NCI-H69 (cell line): ENCODE measurements around the gene SMARCD1.
A peak's percentile ranks its signal among the peaks of the same experiment; 100 is the strongest.

Source experiments
- DNase-seq: peaks from one replicate; lab custom pipeline; 2025; lab: John Stamatoyannopoulos, UW

Gene SMARCD1

DNA sequence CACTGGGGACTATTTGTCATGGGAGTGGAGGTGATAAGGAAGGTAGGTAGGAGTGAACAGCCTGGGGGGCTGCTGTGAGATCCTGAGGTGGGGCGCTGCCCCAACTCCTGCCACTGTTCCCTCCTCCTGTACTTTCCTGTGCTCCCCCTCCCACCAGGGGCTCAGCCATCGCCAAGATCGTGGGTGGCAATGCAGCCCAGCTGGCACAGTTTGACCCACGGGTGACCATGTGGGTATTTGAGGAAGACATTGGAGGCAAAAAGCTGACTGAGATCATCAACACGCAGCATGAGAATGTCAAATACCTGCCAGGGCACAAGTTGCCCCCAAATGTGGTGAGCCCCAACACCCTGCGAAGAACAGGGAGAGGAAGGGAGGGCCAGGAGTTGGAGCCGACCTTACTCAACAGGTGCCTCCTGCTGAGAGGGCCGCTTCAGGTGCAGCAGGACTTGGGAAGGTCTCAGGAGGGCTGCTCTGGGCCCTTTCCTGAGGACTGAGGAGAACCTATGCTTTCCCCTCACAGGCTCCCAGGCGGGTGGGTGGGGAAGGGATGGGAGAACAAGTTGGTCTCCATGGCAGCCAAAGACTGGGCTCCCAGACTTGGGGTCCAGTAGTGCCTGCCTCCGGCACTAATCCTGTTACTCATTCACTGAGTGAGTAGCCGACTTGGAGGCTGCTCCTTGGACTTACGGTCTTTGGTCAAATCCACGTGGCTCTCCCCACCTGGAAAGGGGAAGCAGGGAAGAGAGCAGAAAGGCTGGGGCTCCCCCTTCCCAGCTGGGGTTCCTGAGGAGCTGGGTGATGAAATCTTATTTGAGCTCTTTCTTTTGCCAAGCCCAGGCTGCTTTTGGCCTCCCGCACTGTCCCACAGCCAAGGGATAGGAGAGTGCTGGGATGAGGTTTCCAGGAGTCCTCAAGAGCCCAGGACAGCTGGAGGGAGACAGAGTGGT, 19.6 kb downstream of the SMARCD1 start:
- DNase-seq = no peak

DNA sequence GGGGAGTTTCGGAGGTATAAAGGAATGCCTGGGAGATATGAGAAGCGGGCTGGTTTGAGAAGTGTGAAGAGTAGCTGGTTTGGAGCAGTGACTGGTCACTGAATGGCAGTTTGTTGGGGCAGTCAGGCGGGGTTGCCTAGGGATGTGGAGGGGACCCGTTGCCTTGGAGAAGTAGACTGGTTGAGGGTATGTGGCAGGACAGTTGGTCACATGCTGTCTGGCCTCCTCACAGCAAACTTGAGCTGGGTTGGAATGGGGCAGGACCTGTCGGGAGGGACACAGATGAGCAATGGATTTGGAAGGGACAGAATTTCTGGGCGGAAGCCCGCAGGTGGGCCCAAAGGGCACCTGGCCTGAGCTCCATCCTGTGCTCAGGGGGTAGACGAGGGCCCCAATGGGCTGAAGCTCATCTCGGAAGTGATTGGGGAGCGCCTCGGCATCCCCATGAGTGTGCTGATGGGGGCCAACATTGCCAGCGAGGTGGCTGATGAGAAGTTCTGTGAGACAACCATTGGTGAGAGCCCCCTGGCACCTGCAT, 20.8 kb downstream of the SMARCD1 start:
- DNase-seq = no peak

DNA sequence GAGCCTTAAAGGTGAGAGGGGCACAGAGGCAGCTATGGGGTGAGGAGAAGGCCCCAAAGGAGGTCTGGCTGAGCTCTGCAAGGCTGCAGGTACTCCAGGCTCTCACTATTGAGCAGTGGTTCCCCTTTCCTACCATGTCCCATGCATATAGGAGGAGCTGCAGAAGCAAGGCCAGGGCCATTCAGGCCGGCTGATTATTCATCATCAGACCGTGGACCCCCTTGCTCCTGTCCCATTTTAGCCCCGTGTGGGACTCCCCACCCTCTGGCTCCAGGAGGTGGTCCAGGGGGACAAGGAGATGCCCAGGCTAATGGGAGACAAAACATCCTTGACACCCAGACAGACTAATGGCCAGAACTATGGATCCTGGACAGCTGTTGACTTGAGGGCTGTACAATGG, 21.8 kb downstream of the SMARCD1 start:
- no peak for DNase-seq

DNA sequence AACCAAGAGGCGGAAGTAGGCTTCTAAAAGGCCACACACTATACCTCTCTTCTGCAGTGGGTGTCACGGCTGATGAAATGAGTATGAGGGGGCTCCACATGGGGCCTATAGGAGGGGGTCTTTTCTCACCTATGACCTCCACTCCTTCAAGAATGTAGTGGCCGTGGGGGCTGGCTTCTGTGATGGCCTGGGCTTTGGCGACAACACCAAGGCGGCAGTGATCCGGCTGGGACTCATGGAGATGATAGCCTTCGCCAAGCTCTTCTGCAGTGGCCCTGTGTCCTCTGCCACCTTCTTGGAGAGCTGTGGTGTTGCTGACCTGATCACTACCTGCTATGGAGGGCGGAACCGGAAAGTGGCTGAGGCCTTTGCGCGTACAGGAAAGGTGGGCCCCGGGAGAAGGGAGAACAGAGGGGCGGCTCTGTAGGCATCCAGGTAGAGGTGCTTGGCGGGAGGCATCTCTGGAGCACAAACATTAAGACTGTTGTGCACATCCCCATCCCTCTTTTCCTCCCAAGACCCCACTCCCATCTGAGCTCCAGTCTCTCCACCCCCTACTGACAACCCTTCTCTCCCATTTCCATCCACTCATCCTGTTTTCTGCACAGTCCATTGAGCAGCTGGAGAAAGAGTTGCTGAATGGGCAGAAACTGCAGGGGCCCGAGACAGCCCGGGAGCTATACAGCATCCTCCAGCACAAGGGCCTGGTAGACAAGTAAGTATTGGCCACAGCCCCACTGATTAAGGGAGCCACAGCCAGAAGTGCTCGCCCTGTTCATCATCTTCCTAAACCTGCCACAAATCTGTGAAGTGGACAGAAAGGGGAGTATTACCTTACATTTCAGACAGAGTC, 22.5 kb downstream of the SMARCD1 start:
- no peak for DNase-seq

DNA sequence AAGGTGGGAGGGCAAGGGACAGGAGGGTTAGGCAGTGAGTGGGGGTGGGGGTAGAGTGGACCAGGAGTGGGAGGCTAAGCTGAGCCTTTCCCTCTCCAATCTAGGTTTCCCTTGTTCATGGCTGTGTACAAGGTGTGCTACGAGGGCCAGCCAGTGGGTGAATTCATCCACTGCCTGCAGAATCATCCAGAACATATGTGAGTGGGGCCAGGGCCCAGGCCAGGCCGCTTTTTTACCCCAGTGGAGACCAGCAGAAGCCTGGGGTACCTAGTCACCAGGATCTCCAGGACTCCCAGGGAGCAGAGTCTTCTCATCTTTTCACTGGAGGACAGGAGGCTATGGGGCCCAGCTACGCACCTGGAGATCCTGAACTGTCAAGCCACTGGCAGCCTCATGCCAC, 24.2 kb downstream of the SMARCD1 start:
- DNase-seq = no peak

DNA sequence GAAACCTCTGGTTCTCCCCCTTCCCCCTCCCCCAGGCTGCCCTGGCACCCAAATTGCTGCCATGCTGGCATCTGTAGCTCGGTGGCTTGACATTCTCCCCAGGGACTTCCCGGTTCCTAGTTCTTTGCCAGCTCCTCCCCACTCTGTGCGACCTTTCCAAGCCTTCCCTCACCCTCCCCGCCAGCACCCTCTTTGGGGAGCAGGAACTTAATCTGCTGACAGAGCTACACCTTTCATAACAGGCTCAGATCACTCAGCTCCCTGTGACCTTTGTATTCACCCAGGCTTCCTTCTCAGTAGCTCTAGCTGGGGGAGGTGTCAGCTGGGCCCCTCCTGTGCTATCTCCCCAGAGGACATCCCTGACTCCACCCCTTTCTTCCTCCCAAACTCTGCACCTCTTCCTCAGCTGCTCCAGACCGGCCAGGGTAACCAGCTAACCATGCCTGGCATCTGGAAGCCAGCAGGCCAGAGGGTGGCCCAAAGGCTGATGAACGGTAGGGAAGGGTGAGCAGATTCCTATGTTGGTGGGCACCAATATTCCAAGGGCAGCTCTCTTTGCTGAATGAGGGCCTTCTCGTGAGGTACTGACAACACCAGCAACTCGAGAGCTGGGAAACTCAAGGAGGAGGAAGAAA, 25.1 kb downstream of the SMARCD1 start:
- DNase-seq = peak; percentile 25

DNA sequence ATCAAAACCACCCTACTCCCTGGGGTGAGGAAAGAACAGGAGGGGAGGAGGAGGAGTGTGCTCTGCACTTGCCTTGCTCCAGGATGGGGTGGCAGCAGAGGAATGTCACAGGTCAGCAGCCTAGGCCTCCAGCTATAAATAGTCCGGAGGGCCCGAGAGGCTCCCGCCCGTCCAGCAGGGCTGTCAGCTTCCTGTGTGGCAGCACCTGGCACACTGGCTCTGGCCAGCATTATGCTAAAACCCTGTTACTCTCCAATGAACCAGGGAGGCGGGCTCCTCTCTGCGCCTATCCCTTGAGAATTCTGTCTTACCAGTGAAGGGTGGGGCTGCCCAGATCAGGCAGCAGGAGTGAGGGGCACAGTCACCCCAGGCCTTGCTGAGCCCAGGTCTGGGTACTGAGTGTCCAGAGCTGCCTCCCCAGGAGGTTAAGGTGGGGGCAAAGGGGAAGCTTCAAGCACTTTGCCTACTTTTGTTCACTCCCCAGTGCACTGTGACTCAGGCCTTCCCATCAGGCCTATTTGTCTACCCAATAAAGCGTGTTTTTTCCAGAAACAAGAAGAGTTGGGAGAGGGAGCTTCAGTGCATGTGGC, 25.7 kb downstream of the SMARCD1 start:
- DNase-seq = peak; percentile 60

DNA sequence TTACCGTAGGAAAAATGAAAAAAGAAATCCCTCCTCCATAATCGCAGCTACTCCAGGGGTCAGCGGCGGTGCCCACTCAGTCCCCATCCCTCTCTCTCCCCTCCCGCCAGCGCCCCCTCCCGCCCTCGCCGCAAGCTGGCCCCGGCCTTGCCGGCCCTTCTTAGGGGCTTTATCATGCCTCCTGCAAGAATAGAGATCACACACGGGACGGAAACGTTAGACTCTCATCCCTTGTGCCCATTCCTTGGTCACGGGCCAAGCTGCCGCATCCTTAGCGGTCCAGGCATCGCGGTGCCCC, 26.2 kb downstream of the SMARCD1 start:
- no peak for DNase-seq

DNA sequence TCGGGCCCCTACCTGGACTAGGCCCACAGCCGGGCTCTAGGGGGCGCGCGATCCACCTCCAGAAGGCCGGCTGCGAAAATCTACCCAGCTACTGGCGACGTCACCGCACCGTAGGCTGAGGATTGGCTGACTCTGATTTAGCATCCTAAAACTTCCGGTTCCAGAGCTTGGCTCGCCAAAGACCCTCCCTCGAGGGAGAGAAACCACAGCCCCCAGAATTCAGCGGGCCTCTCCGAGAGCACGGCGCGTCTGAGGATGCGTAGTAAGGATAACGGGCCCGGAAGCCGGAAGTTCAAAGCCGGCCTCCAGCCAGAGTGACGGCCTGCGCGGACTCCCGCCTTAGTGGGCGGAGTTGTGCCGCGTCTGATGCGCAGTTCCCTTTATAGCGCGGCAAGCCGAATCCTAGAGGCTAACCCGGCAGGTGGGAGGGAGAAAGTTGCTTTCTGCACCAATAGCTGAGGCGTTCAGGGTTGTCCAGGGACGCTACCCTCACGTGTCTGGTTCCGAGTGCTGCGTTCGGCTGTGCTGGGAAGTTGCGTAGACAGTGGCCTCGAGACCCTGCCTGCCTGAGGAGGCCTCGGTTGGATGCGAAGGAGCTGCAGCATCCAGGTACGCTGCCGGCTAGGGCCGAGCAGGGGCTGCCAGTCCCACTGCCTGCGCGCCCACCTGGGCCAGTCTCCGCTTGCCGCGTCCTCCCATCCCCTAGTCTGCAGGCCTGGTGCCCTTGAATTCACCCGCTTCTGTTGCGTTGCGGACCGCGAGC, 26.7 kb downstream of the SMARCD1 start, which contains the start of gene COX14:
Gene COX14 (plus strand): TSS at position 544 of the 763 bp plus-strand sequence. CDS start 7,808 bp downstream, outside the sequence.
- peak; percentile 100 for DNase-seq

DNA sequence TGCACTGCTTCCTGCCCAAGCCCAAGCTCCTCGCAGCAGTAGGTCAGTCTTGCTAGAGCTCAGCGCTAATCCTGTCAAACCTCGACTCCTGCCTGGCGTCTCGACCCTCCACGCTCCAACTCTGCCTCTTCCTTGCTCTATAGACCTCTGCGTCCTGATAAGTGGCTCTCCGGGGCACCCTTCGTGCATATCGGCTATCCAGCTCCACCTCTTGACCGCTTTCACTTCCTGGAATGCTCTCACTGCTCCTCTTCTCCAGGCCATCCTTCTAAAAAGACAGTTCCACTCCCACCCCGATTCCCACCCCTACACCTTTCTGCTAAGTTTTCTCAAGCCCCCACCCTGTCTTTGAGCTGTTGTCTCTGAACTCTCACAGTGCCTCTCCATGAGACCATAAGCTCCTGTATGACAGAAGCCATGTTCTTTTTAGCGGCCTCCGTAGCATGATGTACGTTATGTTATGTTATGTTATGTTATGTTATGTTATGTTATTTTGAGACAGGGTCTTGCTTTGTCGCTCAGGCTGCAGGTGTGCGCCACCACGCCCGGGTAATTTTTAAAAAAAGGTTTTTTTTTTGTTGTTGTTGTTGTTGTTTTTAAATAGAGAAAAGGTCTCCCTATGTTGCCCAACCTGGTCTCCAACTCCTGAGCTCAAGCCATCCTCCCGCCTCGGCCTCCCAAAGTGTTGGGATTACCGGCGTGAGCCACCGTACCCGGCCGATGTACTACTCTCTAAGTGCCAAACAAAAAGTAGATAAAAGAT, 27.5 kb downstream of the SMARCD1 start:
- peak; percentile 85 for DNase-seq

DNA sequence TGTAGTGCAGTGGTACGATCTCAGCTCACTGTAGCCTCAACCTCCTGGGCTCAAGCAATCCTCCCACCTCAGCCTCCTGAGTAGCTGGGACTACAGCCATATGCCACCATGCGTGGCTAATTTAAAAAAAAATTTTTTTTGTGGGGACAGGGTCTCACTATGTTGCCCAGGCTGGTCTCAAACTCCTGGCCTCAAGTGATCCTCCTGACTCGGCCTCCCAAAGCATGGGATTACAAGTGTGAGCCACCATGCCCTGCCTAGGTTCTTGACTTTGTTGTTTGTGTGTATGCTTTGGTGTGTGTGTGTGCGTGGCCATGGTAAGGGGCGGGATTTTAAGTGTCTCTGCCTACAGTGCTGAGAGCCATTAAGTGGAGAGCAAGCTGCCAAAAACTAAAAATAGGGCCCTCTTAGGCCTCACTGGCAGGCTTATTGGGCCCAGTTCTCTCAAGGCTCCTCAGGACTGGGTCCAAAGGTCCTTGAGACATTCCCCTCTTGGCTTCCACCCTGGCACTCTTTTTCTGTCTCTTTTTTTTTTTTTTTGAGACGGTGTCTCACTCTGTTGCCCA, 32.0 kb downstream of the SMARCD1 start:
- no peak for DNase-seq

DNA sequence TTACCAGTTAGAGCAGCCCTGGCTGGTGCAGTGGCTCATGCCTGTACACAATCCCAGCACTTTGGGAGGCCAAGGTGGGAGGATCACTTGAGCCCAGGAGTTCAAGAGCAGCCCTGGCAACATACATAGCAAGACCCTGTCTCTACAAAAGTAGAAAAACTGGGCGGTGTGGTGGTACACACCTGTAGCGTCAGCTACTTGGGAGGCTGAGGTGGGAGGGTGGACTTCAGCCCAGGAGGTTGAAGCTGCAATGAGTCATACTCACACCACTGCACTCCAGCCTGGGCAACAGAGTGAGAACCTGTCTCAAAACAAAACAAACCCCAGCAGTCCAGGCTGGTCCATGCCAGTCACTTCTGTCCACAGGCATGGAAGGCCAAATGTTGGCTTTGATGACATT, 34.2 kb downstream of the SMARCD1 start:
- DNase-seq = no peak

DNA sequence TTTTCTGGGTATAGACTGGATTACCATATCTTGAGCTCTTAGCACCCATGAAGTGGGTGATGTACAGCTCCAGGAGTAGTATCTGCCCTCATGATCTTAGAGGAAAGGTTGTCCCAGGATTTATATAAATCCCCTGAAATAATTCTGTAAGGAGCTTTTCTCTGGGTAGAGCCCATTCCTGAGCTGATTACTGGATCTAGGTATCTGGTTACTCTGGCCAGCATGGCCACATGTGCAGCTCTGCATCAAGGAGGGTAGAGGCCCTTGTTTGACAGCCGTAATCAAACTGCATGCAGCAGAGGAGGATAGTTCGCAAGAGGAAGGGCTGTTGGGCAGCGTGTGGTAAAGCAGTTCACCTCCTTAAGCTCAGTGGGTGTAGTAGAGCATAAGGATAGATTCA, 35.4 kb downstream of the SMARCD1 start:
- no peak for DNase-seq

DNA sequence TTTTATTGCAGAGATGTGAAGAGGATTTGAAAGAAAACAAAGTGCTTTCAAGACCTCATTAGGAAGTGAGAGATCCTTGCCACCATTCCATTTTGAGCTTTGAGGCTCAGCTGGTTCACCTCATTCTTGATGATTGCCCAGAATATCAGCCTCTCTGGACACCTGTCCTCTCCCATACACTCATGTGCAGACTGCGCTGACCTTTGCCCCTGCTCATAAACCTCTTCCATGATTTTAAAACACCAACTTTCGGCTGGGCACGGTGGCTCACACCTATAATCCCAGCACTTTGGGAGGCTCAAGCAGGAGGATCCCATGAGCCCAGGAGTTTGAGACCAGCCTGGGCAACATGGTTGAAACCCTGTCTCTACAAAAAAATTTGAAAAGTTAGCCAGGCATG, 35.8 kb downstream of the SMARCD1 start:
- no peak for DNase-seq

DNA sequence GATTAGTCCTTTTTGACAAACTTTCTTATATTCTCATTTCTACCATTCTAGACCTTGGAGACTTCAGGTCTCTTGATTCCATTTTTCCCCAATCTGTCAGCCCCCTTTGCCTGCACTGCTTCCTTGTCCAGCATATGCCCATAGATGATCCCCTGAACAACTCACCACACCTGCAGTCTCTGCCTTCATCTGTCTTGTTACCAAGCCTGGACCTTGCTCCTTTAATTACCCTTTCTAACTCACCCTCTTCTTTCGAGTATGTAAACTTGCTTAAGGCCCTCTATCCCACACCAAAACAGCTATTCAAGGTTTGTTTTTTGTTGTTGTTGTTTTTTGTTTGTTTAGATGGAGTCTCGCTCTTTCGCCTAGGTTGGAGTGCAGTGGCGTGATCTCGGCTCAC, 36.5 kb downstream of the SMARCD1 start:
- no peak for DNase-seq

DNA sequence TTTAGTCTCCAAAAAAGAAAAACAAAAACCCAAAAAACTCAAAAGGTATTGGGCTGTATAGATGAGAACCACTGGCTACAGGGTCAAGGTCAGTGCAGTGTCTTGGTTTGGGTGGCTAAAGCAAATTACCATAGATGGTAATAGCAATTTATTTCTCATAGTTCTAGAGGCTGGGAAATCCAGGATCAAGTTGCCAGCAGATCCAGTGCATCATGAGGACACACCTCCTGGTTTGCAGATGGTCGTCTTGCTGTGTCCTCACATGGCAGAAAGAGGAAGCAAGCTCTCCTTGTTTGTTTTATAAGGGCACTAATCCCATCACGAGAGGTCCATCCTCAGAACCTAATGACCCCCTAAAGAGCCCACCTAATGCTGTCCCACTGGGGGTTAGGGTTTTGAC, 38.1 kb downstream of the SMARCD1 start:
- no peak for DNase-seq

DNA sequence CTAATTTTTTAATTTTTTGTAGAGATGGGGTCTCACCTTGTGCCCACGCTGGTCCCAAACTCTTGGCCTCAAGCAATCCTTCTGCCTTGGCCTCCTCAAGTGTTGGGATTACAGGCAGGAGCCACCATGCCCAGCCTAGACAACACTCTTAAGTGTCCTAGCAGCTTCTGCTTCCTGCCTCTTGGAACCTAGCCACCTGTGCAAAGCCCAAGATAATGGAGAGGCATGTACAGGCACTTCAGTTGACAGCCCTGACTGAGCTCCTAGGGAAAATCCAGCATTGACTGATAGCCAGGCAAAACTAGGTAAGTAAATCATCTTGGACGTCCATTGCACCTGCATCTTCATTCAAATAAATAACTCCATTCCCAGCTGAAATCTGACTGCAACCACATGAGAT, 42.4 kb downstream of the SMARCD1 start:
- no peak for DNase-seq

DNA sequence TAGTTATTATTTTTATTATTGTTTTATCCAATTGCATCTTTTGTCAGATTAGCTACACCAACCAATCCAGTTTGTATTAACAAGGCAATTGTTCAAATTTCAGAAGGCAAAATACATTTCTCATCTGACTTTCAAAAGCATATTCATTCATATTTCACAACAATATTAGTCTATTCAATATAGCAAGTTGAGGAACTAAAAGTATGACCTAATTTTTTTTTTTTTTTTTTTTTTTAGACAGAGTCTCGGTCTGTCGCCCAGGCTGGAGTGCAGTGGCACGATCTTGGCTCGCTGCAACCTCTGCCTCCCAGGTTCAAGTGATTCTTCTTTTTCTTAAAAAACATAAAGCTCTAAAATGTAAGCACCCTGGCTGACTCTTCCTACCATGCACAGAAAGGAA, 44.1 kb downstream of the SMARCD1 start:
- no peak for DNase-seq

DNA sequence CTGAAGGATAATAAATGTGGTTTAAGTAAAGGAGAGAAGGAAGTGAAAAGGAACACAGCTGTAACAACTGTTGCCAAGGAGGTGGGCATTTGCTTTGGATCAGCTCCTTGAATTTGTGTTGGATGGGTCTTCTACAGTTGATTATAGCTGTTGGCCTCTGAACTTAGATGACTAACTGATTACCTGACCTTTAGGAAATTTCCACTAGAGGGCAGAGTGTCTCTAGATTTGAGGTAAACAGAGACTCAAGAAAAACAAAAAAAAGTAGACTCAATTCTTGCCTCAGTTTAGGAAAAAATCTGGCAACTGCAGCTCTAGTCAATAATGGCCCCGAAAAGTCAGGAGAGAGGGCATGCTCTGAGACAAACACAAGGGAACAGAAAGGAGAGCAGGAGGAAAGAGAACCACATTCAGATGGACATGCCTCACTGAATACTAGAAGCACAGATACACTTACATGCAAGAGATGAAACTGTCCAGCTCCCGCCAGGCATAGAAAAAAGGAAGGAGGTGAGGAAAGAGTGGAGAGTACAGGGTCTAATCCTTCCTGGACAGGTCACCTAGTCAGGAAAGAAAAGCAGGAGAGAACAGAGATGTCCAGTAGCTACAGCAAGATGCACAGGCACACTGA, 47.5 kb downstream of the SMARCD1 start:
- peak; percentile 63 for DNase-seq

DNA sequence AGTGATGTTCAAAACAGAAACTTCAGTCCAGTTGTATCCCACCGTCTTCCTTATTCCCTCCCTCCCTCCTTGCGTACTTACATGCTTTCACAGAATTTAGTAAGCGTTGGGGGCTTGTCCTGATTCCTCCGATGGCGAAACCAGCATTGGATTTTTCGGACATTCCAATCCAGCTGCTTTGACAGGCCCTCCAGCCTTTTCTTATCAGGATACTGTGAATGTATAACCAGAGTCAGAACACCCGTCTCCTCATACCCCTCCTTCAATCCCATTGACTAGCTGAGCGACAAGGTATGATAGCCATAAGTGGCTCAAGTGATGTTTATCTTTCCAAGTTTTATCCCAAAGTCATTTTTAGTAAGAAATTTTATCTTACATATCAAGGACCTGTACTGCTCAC, 57.9 kb downstream of the SMARCD1 start:
- no peak for DNase-seq
